Keratinocyte (primary cell): ENCODE measurements around the gene TRMT1. TPM values are rescaled to one million over a fixed set of nuclear protein-coding genes. Genes with fewer than 3 reads are reported as not detected.

Experiments used
- DNase-seq: peaks from one replicate; pipeline ENCODE4 v3.0.0-alpha.2; 2011; ENCODE audit warnings: low read depth, missing footprints, low spot score
- FAIRE-seq: peaks from 2 replicates; lab custom pipeline; 2011; peaks lifted over from hg19 to GRCh38; lab: Jason Lieb, UNC
- H2AFZ ChIP-seq: 2 replicates; pipeline ENCODE4 v1.6.0; 2012; ENCODE audit warnings: low read length, control low read depth, inconsistent platforms; ENCODE audit not compliant: control insufficient read depth
- H3K27ac ChIP-seq: 2 replicates; pipeline ENCODE4 v1.5.1; 2011; ENCODE audit warnings: low read length; ENCODE audit not compliant: control insufficient read depth, insufficient read depth
- H3K27me3 ChIP-seq: 3 replicates; pipeline ENCODE4 v1.6.0; 2011; ENCODE audit warnings: low read length; ENCODE audit not compliant: control insufficient read depth, insufficient read depth; ENCODE audit errors: extremely low read depth
- H3K36me3 ChIP-seq, 2 experiments: 2 replicates in 1 of 2; 3 replicates in 1 of 2; pipeline ENCODE4 v1.5.1; 2011; ENCODE audit warnings: low read length in 2 of 2, mild to moderate bottlenecking in 1 of 2; ENCODE audit not compliant: control insufficient read depth in 2 of 2, insufficient read depth in 2 of 2; ENCODE audit errors: extremely low read depth in 1 of 2
- H3K4me1 ChIP-seq: 3 replicates; pipeline ENCODE4 v1.5.1; 2011; ENCODE audit warnings: low read length; ENCODE audit not compliant: control insufficient read depth, insufficient read depth; ENCODE audit errors: extremely low read depth
- H3K4me2 ChIP-seq: 3 replicates; pipeline ENCODE4 v1.6.0; 2011; ENCODE audit warnings: low read depth, low read length; ENCODE audit not compliant: control insufficient read depth, insufficient read depth; ENCODE audit errors: extremely low read depth
- H3K4me3 ChIP-seq, 3 experiments: fragments of 200-600 bp in 1 of 3; sonication (generic) in 1 of 3; 2 replicates in 2 of 3; 3 replicates in 1 of 3; pipeline ENCODE4 v1.5.1; 2011 to 2016; ENCODE audit warnings: low read length in 3 of 3, mild to moderate bottlenecking in 3 of 3, control low read depth in 2 of 3, inconsistent platforms in 1 of 3, low read depth in 1 of 3, mixed read lengths in 1 of 3, mixed run types in 1 of 3, moderate library complexity in 1 of 3; ENCODE audit not compliant: control insufficient read depth in 2 of 3, insufficient read depth in 2 of 3; ENCODE audit errors: extremely low read depth in 1 of 3
- H3K79me2 ChIP-seq: 2 replicates; pipeline ENCODE4 v1.6.0; 2012; ENCODE audit warnings: low read length; ENCODE audit not compliant: control insufficient read depth, insufficient read depth
- H3K9ac ChIP-seq: 3 replicates; pipeline ENCODE4 v1.6.0; 2011; ENCODE audit warnings: low read length; ENCODE audit not compliant: control insufficient read depth, insufficient read depth; ENCODE audit errors: extremely low read depth
- H3K9me1 ChIP-seq: 3 replicates; pipeline ENCODE4 v1.6.0; 2011; ENCODE audit warnings: low read length; ENCODE audit not compliant: control insufficient read depth, insufficient read depth; ENCODE audit errors: extremely low read depth
- H3K9me3 ChIP-seq: 2 replicates; pipeline ENCODE4 v1.5.1; 2012; ENCODE audit warnings: low read depth, low read length; ENCODE audit not compliant: control insufficient read depth
- H4K20me1 ChIP-seq: 3 replicates; pipeline ENCODE4 v1.6.0; 2011; ENCODE audit warnings: low read length; ENCODE audit not compliant: control insufficient read depth, insufficient read depth; ENCODE audit errors: extremely low read depth
- CTCF ChIP-seq, 3 experiments: IDR thresholded peaks in 1 of 3; conservative IDR thresholded peaks in 1 of 3; optimal IDR thresholded peaks in 1 of 3; 2 replicates in 2 of 3; 3 replicates in 1 of 3; pipeline versions ENCODE3 to v1.5.1; 2011; ENCODE audit warnings: low read length in 3 of 3, mild to moderate bottlenecking in 3 of 3, moderate library complexity in 2 of 3, control low read depth in 1 of 3, inconsistent platforms in 1 of 3; ENCODE audit not compliant: insufficient read depth in 2 of 3; ENCODE audit errors: extremely low read depth in 1 of 3
- EZH2 ChIP-seq: IDR thresholded peaks from one replicate; pipeline ENCODE4 v1.6.1; 2012; ENCODE audit warnings: inconsistent platforms, mild to moderate bottlenecking, low read length, moderate library complexity
- dilution Hi-C: fragments of 300-500 bp; cut with MboI; formaldehyde crosslinking; loops from one replicate; pipeline ENCODE4 v1.7.0; 2020; ENCODE audit warnings: low sequenced_read_pairs; ENCODE audit not compliant: extremely low pct_ligation_motif_present
- polyA plus RNA-seq, 5 experiments: library from polyadenylated mRNA; depleted of rRNA in 3 of 5; stranded (reverse) in 3 of 5; stranded (forward) in 1 of 5; unstranded in 1 of 5; fragments of >200 nt; gene quantifications; 1 replicate in 1 of 5; 2 replicates in 3 of 5; 3 replicates in 1 of 5; pipeline versions ENCODE4 v1.2.1 to v1.2.3, GENCODE V29; 2011 to 2012; ENCODE audit warnings: missing spikeins in 2 of 5, low read depth in 1 of 5, low replicate concordance in 1 of 5

TRMT1 gene
- polyA plus RNA-seq, 1 donor (not counting 4 experiments of a cell fraction or from before 2014, with no cell fraction given): 30.9 TPM

DNA sequence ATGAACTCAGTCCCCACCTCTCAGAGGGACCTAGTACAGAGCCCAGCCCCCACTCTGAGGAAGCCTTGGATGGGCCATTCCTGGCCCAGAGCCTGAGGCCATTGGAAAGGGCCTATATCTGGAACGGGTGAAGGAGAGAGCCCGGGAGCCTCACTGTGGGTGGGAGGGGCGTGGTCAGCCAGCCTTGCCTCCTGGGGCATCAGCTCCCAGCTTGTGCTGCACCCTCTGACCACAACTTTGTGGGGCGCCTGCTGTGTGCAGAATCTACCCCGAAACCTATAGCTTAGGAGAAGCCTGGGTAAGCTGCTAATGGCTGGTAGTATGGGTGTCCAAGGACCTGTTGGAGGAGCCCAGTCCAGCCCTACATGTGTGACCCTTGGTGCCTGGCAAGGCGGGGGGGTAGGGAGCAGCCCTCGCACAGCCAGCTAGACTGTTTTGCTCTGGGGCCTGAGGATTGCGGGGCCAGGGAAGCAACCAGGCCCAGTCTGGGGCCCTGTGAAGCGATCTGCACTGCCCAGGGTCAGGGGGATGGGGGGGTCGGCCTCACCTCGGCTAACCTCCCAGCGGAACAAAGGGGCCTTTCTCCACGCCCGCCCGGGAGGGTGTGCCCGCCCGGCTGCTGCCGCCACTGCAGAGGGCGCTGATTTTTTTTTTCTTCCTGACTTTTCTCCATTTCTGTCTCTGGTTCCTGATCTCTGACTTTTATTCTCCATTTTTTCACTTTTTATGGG is 56.1 kb downstream of the TRMT1 start:
- Histone ChIP-seq H3K9me3 (no peaks in the 10 kb centered on the region), H3K27me3 (no peaks in the 10 kb centered on the region), H3K79me2 (peaks cover 34% of the 10 kb centered on the region), H3K4me1 (peaks cover 40% of the 10 kb centered on the region), H3K4me2 (peak overlapping the region; percentile 95), H3K9ac (peak overlapping the region; percentile 31), H3K36me3 (peaks cover 0 to 7% of the 10 kb centered on the region in 2 experiments), H4K20me1 (no peaks in the 10 kb centered on the region), H3K4me3 (peak overlapping the region in 1 of 3 experiments; percentile 80), H3K9me1 (peaks cover 3% of the 10 kb centered on the region), H2AFZ (no peak overlapping the region), H3K27ac (peak overlapping the region; percentile 34)
- dilution Hi-C loops: no loop called here
- peak; percentile 59 for FAIRE-seq
- TF ChIP-seq CTCF (optimal IDR thresholded peaks at IDR 0.05 in 1 of 3, IDR thresholded peaks at IDR 0.05 in 1 of 3, conservative IDR thresholded peaks at IDR 0.05 in 1 of 3; ENCODE audit: extremely low read depth in 1 of 3, insufficient read depth in 2 of 3, low read length in 3 of 3) (no peak), EZH2 (no peak)
- DNase-seq: no peak

- DNase-seq (no peak), FAIRE-seq (no peak)
- H3K9me3 ChIP-seq: no peaks in the 10 kb centered on the region
- no peak overlapping the region for H3K4me2 ChIP-seq
- H3K4me1 ChIP-seq: peaks cover 52% of the 10 kb centered on the region
- dilution Hi-C loops: no loop called here
- H3K79me2 ChIP-seq: peaks cover 25% of the 10 kb centered on the region
- no peak overlapping the region for H2AFZ ChIP-seq
- H3K27ac ChIP-seq: no peak overlapping the region
- no peak overlapping the region for H3K9ac ChIP-seq
- H3K9me1 ChIP-seq: peaks cover 3% of the 10 kb centered on the region
- no peaks in the 10 kb centered on the region for H3K27me3 ChIP-seq
- H4K20me1 ChIP-seq: no peaks in the 10 kb centered on the region
- peaks cover 0 to 5% of the 10 kb centered on the region in 2 experiments for H3K36me3 ChIP-seq
- no peak for TF ChIP-seq EZH2
- TF ChIP-seq CTCF (optimal IDR thresholded peaks at IDR 0.05 in 1 of 3, IDR thresholded peaks at IDR 0.05 in 1 of 3, conservative IDR thresholded peaks at IDR 0.05 in 1 of 3; ENCODE audit: extremely low read depth in 1 of 3, insufficient read depth in 2 of 3, low read length in 3 of 3): no peak
- H3K4me3 ChIP-seq: no peak overlapping the region
Measured at GRCh38 chr19:13058951-13059660, 57.4 kb downstream of the TRMT1 start.
